A549 treated with ZK216348 at 1 μM for 4 hours (cell line): ENCODE results near the gene ABCA12. TPM values are rescaled to one million over a fixed set of nuclear protein-coding genes. Genes with fewer than 3 reads are reported as not detected.

ENCODE experiments used
- total RNA-seq: library from RNA; stranded (reverse); fragments of 200-300 nt; extraction: Qiagen RNA extraction; gene quantifications from 5 replicates; pipeline ENCODE4 v1.2.3, GENCODE V29; 2022; ENCODE audit warnings: low read depth

The ABCA12 gene
- 0.14 to 0.26 TPM (median 0.24 TPM) in 5 replicates for total RNA-seq

GRCh38 chr2:215138479-215138878 lies at the start of gene ABCA12:
TSS of gene ABCA12 (minus strand) at chr2:215138626. CDS start at chr2:215138208, 418 bp downstream.

Other genes starting within 250 kb of the ABCA12 start
- 192 to 238 TPM (median 212 TPM) in 5 replicates for gene ATIC, start 173.4 kb upstream of the ABCA12 start, total RNA-seq